Testis (tissue), 3 donors: Measurements from ENCODE around the gene GPR62. TPM values are rescaled to one million over a fixed set of nuclear protein-coding genes. Genes with fewer than 3 reads are reported as not detected.
"Not testable (repeated sequence)": the region's sequence is repeated elsewhere in the genome, so short reads cannot be mapped to it uniquely, and the experiment has no call there.

Experiments used
- DNase-seq: peaks from one replicate; pipeline ENCODE4 v3.0.0-alpha.2; 2019
- H3K27ac ChIP-seq, 2 donors: fragments of 200-600 bp; sonication (generic); one replicate each; pipeline ENCODE4 v1.5.1; 2019
- H3K27me3 ChIP-seq: fragments of 200-600 bp; sonication (generic); one replicate; pipeline ENCODE4 v1.5.1; 2019
- H3K36me3 ChIP-seq: fragments of 200-600 bp; sonication (generic); one replicate; pipeline ENCODE4 v1.5.1; 2017; ENCODE audit warnings: low read depth; ENCODE audit errors: missing control alignments
- H3K4me1 ChIP-seq: fragments of 200-600 bp; sonication (generic); one replicate; pipeline ENCODE4 v1.5.1; 2019
- H3K4me3 ChIP-seq, 2 donors: fragments of 200-600 bp; sonication (generic); one replicate each; pipeline ENCODE4 v1.5.1; 2017 to 2019
- H3K9me3 ChIP-seq: fragments of 200-600 bp; sonication (generic); one replicate; pipeline ENCODE4 v1.5.1; 2017
- CTCF ChIP-seq, 3 experiments: fragments of 450-650 bp in 2 of 3; fragments of 200-600 bp in 1 of 3; sonication (generic) in 1 of 3; IDR thresholded peaks; one replicate each; pipeline ENCODE4 v1.5.1; 2016 to 2019; ENCODE audit warnings: antibody characterized with exemption in 3 of 3, mild to moderate bottlenecking in 2 of 3, moderate library complexity in 1 of 3
- POLR2A ChIP-seq: fragments of 450-650 bp; IDR thresholded peaks from one replicate; pipeline ENCODE4 v1.6.1; 2017; ENCODE audit warnings: antibody characterized with exemption, mild to moderate bottlenecking, moderate library complexity
- WGBS, 2 donors: methylation state at CpG; one replicate each; pipeline ENCODE4 v1.1.5; 2018; 5-methylcytosine and 5-hydroxymethylcytosine counted together
- intact Hi-C: fragments of 100-400 bp; cut with DNase I; formaldehyde crosslinking; loops from one replicate; pipeline ENCODE4 v1.15.1; 2023; ENCODE audit warnings: low total_unique reads
- polyA plus RNA-seq: library from polyadenylated mRNA; stranded (reverse); fragments of 350-450 nt; fragmentation: Illumina TruSeq; extraction: RNeasy Lipid Tissue Mini Kit (QIAGEN cat#74804); gene quantifications from one replicate; pipeline ENCODE4 v1.2.3, GENCODE V29; 2014; ENCODE audit warnings: low read depth, low replicate concordance; ENCODE audit not compliant: insufficient read depth
- total RNA-seq, 2 donors: library from RNA; depleted of rRNA; stranded (reverse); fragments of >200 nt; gene quantifications; one replicate each; pipeline ENCODE4 v1.2.3, GENCODE V29; 2016

Gene GPR62
- total and polyA plus RNA-seq, 3 donors from 2014 or later: 0.18 to 0.50 (median 0.39) TPM

GRCh38 chr3:51987568-51987967 is 32.4 kb downstream of the GPR62 start:
- WGBS, 2 donors: 88 to 90% methylated on average over 7 of the region's 7 CpGs
- H3K27me3 ChIP-seq: no peaks in the 10 kb centered on the region

GRCh38 chr3:51988286-51989146 is 33.3 kb downstream of the GPR62 start:
- intact Hi-C loops: no loop called here
- H3K4me1 ChIP-seq: peaks cover 10% of the 10 kb centered on the region
- H3K27me3 ChIP-seq: no peaks in the 10 kb centered on the region
- H3K9me3 ChIP-seq: no peaks in the 10 kb centered on the region
- H3K36me3 ChIP-seq: no peaks in the 10 kb centered on the region
- WGBS, 2 donors: 81 to 84% methylated on average over 14 to 15 of the region's 15 CpGs
- no peak overlapping the region for H3K4me3 ChIP-seq
- no peak for DNase-seq
- no peak overlapping the region for H3K27ac ChIP-seq
- TF ChIP-seq CTCF (IDR thresholded peaks at IDR 0.05) (no peak), POLR2A (no peak)

More at GRCh38 chr3:51987568-51987967, 32.4 kb downstream of the GPR62 start:
- no peaks in the 10 kb centered on the region for H3K9me3 ChIP-seq
- no peak for TF ChIP-seq CTCF (IDR thresholded peaks at IDR 0.05)
- no peak for TF ChIP-seq POLR2A
- no peak for DNase-seq
- no peak overlapping the region for H3K27ac ChIP-seq
- no peaks in the 10 kb centered on the region for H3K36me3 ChIP-seq
- no peak overlapping the region for H3K4me3 ChIP-seq
- intact Hi-C loops: no loop called here
- H3K4me1 ChIP-seq: peaks cover 13% of the 10 kb centered on the region

GRCh38 chr3:51990501-51990971 is 35.4 kb downstream of the GPR62 start:
- intact Hi-C loops, H3K27ac ChIP-seq, H3K9me3 ChIP-seq, DNase-seq, H3K36me3 ChIP-seq, H3K27me3 ChIP-seq: not testable (repeated sequence)
- Histone ChIP-seq H3K4me1 (peaks cover 14% of the 10 kb centered on the region), H3K4me3 (peak overlapping the region; percentile 1 to 45)
- 61 to 65% methylated on average over 4 to 37 of the region's 38 CpGs for WGBS, 2 donors

GRCh38 chr3:51992017-51992682 is 37.0 kb downstream of the GPR62 start:
- Histone ChIP-seq H3K4me1 (peaks cover 14% of the 10 kb centered on the region), H3K9me3 (no peaks in the 10 kb centered on the region), H3K27ac (no peak overlapping the region), H3K4me3 (no peak overlapping the region), H3K36me3 (no peaks in the 10 kb centered on the region), H3K27me3 (no peaks in the 10 kb centered on the region)
- intact Hi-C loops: no loop called here
- TF ChIP-seq POLR2A (no peak), CTCF (IDR thresholded peaks at IDR 0.05) (no peak)
- WGBS, 2 donors: 74 to 83% methylated on average over 3 of the region's 3 CpGs
- DNase-seq: no peak

- H3K9me3 ChIP-seq, DNase-seq, H3K36me3 ChIP-seq, H3K27me3 ChIP-seq, intact Hi-C loops, H3K27ac ChIP-seq, H3K4me3 ChIP-seq: not testable (repeated sequence)
- 61 to 73% methylated on average over 10 to 13 of the region's 13 CpGs for WGBS, 2 donors
- H3K4me1 ChIP-seq: peaks cover 14% of the 10 kb centered on the region
Observed at GRCh38 chr3:51993657-51994056, 38.5 kb downstream of the GPR62 start.
